ENCODE measurements around the gene TMEM198.

The TMEM198 gene

GRCh38 chr2:219505585-219505984 lies 38.2 kb upstream of the TMEM198 start:
- Histone ChIP-seq H3K4me1 (ENCODE audit: insufficient read depth, low read length, poor library complexity, severe bottlenecking) (no peaks in the 10 kb centered on the region), H3F3A (ENCODE audit: low read depth) (no peaks in the 10 kb centered on the region), H3K4me3 (ENCODE audit: low read length, poor library complexity, severe bottlenecking) (no peak overlapping the region), H3K36me3 (ENCODE audit: insufficient read depth, low read length) (no peaks in the 10 kb centered on the region), H4K20me1 (ENCODE audit: insufficient read depth, low read length, poor library complexity, severe bottlenecking) (no peaks in the 10 kb centered on the region), H3K9me3 (ENCODE audit: insufficient read depth, low read depth, low read length) (no peaks in the 10 kb centered on the region), H3K79me2 (ENCODE audit: insufficient read depth, low read length) (no peaks in the 10 kb centered on the region), H3K9me2 (replicated peaks; ENCODE audit: low read depth, low read length) (no peaks in the 10 kb centered on the region), H3K4me2 (ENCODE audit: low read depth, low read length, poor library complexity, severe bottlenecking) (no peak overlapping the region), H3K9ac (ENCODE audit: low read depth, low read length, poor library complexity, severe bottlenecking) (no peak overlapping the region), H3K27me3 (ENCODE audit: insufficient read depth, low read length, poor library complexity, severe bottlenecking) (no peaks in the 10 kb centered on the region), H2AFZ (ENCODE audit: low read length) (no peak overlapping the region)
- TF ChIP-seq, protein P1, sequence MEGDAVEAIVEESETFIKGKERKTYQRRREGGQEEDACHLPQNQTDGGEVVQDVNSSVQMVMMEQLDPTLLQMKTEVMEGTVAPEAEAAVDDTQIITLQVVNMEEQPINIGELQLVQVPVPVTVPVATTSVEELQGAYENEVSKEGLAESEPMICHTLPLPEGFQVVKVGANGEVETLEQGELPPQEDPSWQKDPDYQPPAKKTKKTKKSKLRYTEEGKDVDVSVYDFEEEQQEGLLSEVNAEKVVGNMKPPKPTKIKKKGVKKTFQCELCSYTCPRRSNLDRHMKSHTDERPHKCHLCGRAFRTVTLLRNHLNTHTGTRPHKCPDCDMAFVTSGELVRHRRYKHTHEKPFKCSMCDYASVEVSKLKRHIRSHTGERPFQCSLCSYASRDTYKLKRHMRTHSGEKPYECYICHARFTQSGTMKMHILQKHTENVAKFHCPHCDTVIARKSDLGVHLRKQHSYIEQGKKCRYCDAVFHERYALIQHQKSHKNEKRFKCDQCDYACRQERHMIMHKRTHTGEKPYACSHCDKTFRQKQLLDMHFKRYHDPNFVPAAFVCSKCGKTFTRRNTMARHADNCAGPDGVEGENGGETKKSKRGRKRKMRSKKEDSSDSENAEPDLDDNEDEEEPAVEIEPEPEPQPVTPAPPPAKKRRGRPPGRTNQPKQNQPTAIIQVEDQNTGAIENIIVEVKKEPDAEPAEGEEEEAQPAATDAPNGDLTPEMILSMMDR (conservative IDR thresholded peaks at IDR 0.05; ENCODE audit: low read length), result no peak
- no peak for TF ChIP-seq EZH2phosphoT487 (IDR thresholded peaks at IDR 0.05; ENCODE audit: borderline replicate concordance)

- Histone ChIP-seq H3K79me2 (ENCODE audit: insufficient read depth, low read length) (no peaks in the 10 kb centered on the region), H3K4me1 (ENCODE audit: insufficient read depth, low read length, poor library complexity, severe bottlenecking) (no peaks in the 10 kb centered on the region), H3K27me3 (ENCODE audit: insufficient read depth, low read length, poor library complexity, severe bottlenecking) (no peaks in the 10 kb centered on the region), H2AFZ (ENCODE audit: low read length) (no peak overlapping the region), H3K36me3 (ENCODE audit: insufficient read depth, low read length) (no peaks in the 10 kb centered on the region), H3K9me2 (replicated peaks; ENCODE audit: low read depth, low read length) (no peaks in the 10 kb centered on the region), H3K4me2 (ENCODE audit: low read depth, low read length, poor library complexity, severe bottlenecking) (no peak overlapping the region), H3K9ac (ENCODE audit: low read depth, low read length, poor library complexity, severe bottlenecking) (no peak overlapping the region), H3K4me3 (ENCODE audit: low read length, poor library complexity, severe bottlenecking) (no peak overlapping the region), H3K9me3 (ENCODE audit: insufficient read depth, low read depth, low read length) (no peaks in the 10 kb centered on the region), H4K20me1 (ENCODE audit: insufficient read depth, low read length, poor library complexity, severe bottlenecking) (no peaks in the 10 kb centered on the region), H3F3A (ENCODE audit: low read depth) (no peaks in the 10 kb centered on the region)
- TF ChIP-seq, protein P1 (conservative IDR thresholded peaks at IDR 0.05; ENCODE audit: low read length), result no peak
- no peak for TF ChIP-seq EZH2phosphoT487 (IDR thresholded peaks at IDR 0.05; ENCODE audit: borderline replicate concordance)
Measured at GRCh38 chr2:219506153-219506801, 37.6 kb upstream of the TMEM198 start.

GRCh38 chr2:219506802-219507526 lies 36.9 kb upstream of the TMEM198 start:
- Histone ChIP-seq H3K4me1 (ENCODE audit: insufficient read depth, low read length, poor library complexity, severe bottlenecking) (no peaks in the 10 kb centered on the region), H3K9me3 (ENCODE audit: insufficient read depth, low read depth, low read length) (no peaks in the 10 kb centered on the region), H3K36me3 (ENCODE audit: insufficient read depth, low read length) (no peaks in the 10 kb centered on the region), H3F3A (ENCODE audit: low read depth) (no peaks in the 10 kb centered on the region), H3K79me2 (ENCODE audit: insufficient read depth, low read length) (no peaks in the 10 kb centered on the region), H3K27me3 (ENCODE audit: insufficient read depth, low read length, poor library complexity, severe bottlenecking) (no peaks in the 10 kb centered on the region), H4K20me1 (ENCODE audit: insufficient read depth, low read length, poor library complexity, severe bottlenecking) (no peaks in the 10 kb centered on the region), H3K4me3 (ENCODE audit: low read length, poor library complexity, severe bottlenecking) (no peak overlapping the region), H3K9me2 (replicated peaks; ENCODE audit: low read depth, low read length) (no peaks in the 10 kb centered on the region), H3K9ac (ENCODE audit: low read depth, low read length, poor library complexity, severe bottlenecking) (no peak overlapping the region), H3K4me2 (ENCODE audit: low read depth, low read length, poor library complexity, severe bottlenecking) (no peak overlapping the region), H2AFZ (ENCODE audit: low read length) (no peak overlapping the region)
- TF ChIP-seq, protein P1 (conservative IDR thresholded peaks at IDR 0.05; ENCODE audit: low read length), result no peak
- no peak for TF ChIP-seq EZH2phosphoT487 (IDR thresholded peaks at IDR 0.05; ENCODE audit: borderline replicate concordance)

Measured in Loucy (cell line).